NT2/D1 (cell line): ENCODE data around the gene BICDL2.
"Not testable (repeated sequence)": the region's sequence is repeated elsewhere in the genome, so short reads cannot be mapped to it uniquely, and the experiment has no call there.

Experiments used
- DNase-seq: peaks from one replicate; pipeline ENCODE4 v3.0.0-alpha.2; 2011; ENCODE audit warnings: low read depth, low spot score
- H3K27me3 ChIP-seq: 2 replicates; pipeline ENCODE4 v1.6.0; 2011; ENCODE audit warnings: mild to moderate bottlenecking; ENCODE audit not compliant: insufficient read length, insufficient read depth
- H3K36me3 ChIP-seq: 2 replicates; pipeline ENCODE4 v1.6.1; 2011; ENCODE audit warnings: mild to moderate bottlenecking, low read length, mixed read lengths; ENCODE audit not compliant: insufficient read depth, insufficient read length
- H3K4me1 ChIP-seq: 2 replicates; pipeline ENCODE4 v1.5.1; 2011; ENCODE audit not compliant: insufficient read depth, insufficient read length
- H3K4me3 ChIP-seq: 2 replicates; pipeline ENCODE4 v1.5.1; 2011; ENCODE audit warnings: low read depth; ENCODE audit not compliant: insufficient read length
- H3K9ac ChIP-seq: 2 replicates; pipeline ENCODE4 v1.6.0; 2011; ENCODE audit warnings: low read depth; ENCODE audit not compliant: insufficient read length
- H3K9me3 ChIP-seq: 2 replicates; pipeline ENCODE4 v1.5.1; 2011; ENCODE audit warnings: mild to moderate bottlenecking, low read length; ENCODE audit not compliant: insufficient read depth
- SUZ12 ChIP-seq: IDR thresholded peaks from 2 replicates; pipeline ENCODE4 v1.6.1; 2011; ENCODE audit not compliant: insufficient read length, insufficient read depth; ENCODE audit errors: extremely low read depth
- YY1 ChIP-seq: IDR thresholded peaks from 2 replicates; pipeline ENCODE4 v1.6.1; 2011; ENCODE audit not compliant: insufficient read length, insufficient read depth
- ZNF274 ChIP-seq: IDR thresholded peaks from 2 replicates; pipeline ENCODE4 v1.6.1; 2011; ENCODE audit warnings: mild to moderate bottlenecking, low read depth, low read length

BICDL2 gene

GRCh38 chr16:3057181-3058138 is 20.7 kb upstream of the BICDL2 start:
- H3K4me3 ChIP-seq: no peak overlapping the region

GRCh38 chr16:3056336-3057180 is 19.8 kb upstream of the BICDL2 start:
- H3K9me3 ChIP-seq: no peaks in the 10 kb centered on the region

More at GRCh38 chr16:3057181-3058138, 20.7 kb upstream of the BICDL2 start:
- DNase-seq: no peak
- no peak overlapping the region for H3K9ac ChIP-seq
- peaks cover 29% of the 10 kb centered on the region for H3K36me3 ChIP-seq
- peaks cover 18% of the 10 kb centered on the region for H3K4me1 ChIP-seq
- H3K9me3 ChIP-seq: no peaks in the 10 kb centered on the region
- TF ChIP-seq YY1: no peak
- no peak for TF ChIP-seq ZNF274
- TF ChIP-seq SUZ12: no peak
- H3K27me3 ChIP-seq: peaks cover 10% of the 10 kb centered on the region

GRCh38 chr16:3055734-3056115 is 19.0 kb upstream of the BICDL2 start:
- H3K9me3 ChIP-seq, H3K9ac ChIP-seq, DNase-seq, H3K4me3 ChIP-seq: not testable (repeated sequence)
- Histone ChIP-seq H3K4me1 (peaks cover 18% of the 10 kb centered on the region), H3K27me3 (peaks cover 10% of the 10 kb centered on the region), H3K36me3 (peaks cover 29% of the 10 kb centered on the region)

More at GRCh38 chr16:3056336-3057180, 19.8 kb upstream of the BICDL2 start:
- H3K4me3 ChIP-seq: no peak overlapping the region
- no peak for TF ChIP-seq SUZ12
- no peak for TF ChIP-seq YY1
- TF ChIP-seq ZNF274: no peak
- H3K4me1 ChIP-seq: peaks cover 18% of the 10 kb centered on the region
- peaks cover 29% of the 10 kb centered on the region for H3K36me3 ChIP-seq
- no peak overlapping the region for H3K9ac ChIP-seq
- no peak for DNase-seq
- peaks cover 10% of the 10 kb centered on the region for H3K27me3 ChIP-seq

GRCh38 chr16:3054965-3055733 is 18.4 kb upstream of the BICDL2 start:
- DNase-seq: no peak
- H3K27me3 ChIP-seq: peaks cover 6% of the 10 kb centered on the region

GRCh38 chr16:3053330-3053710 is 16.6 kb upstream of the BICDL2 start:
- peaks cover 15% of the 10 kb centered on the region for H3K27me3 ChIP-seq
- H3K36me3 ChIP-seq: peaks cover 29% of the 10 kb centered on the region
- DNase-seq, H3K9ac ChIP-seq, H3K9me3 ChIP-seq, H3K4me3 ChIP-seq: not testable (repeated sequence)
- H3K4me1 ChIP-seq: peaks cover 16% of the 10 kb centered on the region

More at GRCh38 chr16:3054965-3055733, 18.4 kb upstream of the BICDL2 start:
- H3K4me3 ChIP-seq: no peak overlapping the region
- H3K36me3 ChIP-seq: peaks cover 29% of the 10 kb centered on the region
- H3K9me3 ChIP-seq: no peaks in the 10 kb centered on the region
- TF ChIP-seq ZNF274 (no peak), SUZ12 (no peak), YY1 (no peak)
- H3K4me1 ChIP-seq: peaks cover 19% of the 10 kb centered on the region
- H3K9ac ChIP-seq: peak overlapping the region; percentile 42

GRCh38 chr16:3052571-3053329 is 16.0 kb upstream of the BICDL2 start:
- Histone ChIP-seq H3K27me3 (peaks cover 21% of the 10 kb centered on the region), H3K36me3 (peaks cover 29% of the 10 kb centered on the region), H3K4me1 (peaks cover 15% of the 10 kb centered on the region)
- not testable (repeated sequence) for H3K9me3 ChIP-seq, H3K4me3 ChIP-seq, DNase-seq, H3K9ac ChIP-seq
